Keratinocyte (primary cell): ENCODE results near the gene KRT33A.

Source experiments
- CTCF ChIP-seq, 3 experiments: IDR thresholded peaks in 1 of 3; conservative IDR thresholded peaks in 1 of 3; optimal IDR thresholded peaks in 1 of 3; 2 replicates in 2 of 3; 3 replicates in 1 of 3; pipeline versions ENCODE3 to v1.5.1; 2011; ENCODE audit warnings: low read length in 3 of 3, mild to moderate bottlenecking in 3 of 3, moderate library complexity in 2 of 3, control low read depth in 1 of 3, inconsistent platforms in 1 of 3; ENCODE audit not compliant: insufficient read depth in 2 of 3; ENCODE audit errors: extremely low read depth in 1 of 3
- EZH2 ChIP-seq: IDR thresholded peaks from one replicate; pipeline ENCODE4 v1.6.1; 2012; ENCODE audit warnings: inconsistent platforms, mild to moderate bottlenecking, low read length, moderate library complexity

- TF ChIP-seq CTCF (optimal IDR thresholded peaks at IDR 0.05 in 1 of 3, IDR thresholded peaks at IDR 0.05 in 1 of 3, conservative IDR thresholded peaks at IDR 0.05 in 1 of 3; ENCODE audit: extremely low read depth in 1 of 3, insufficient read depth in 2 of 3, low read length in 3 of 3), result no peak
- TF ChIP-seq EZH2, result no peak
These were observed 43.2 kb upstream of the KRT33A start for GRCh38 chr17:41393826-41394225.
